ENCODE measurements around the gene EXOC6B. TPM values are rescaled to one million over a fixed set of nuclear protein-coding genes. Genes with fewer than 3 reads are reported as not detected.

EXOC6B gene
- total and polyA plus RNA-seq, 2 of the 8 experiments (the other 6 are each of a cell fraction or from before 2014, with no cell fraction given) = 13.5 to 33.0 TPM

- H3K14ac ChIP-seq (ENCODE audit: insufficient read length) = no peak overlapping the region
- H3K18ac ChIP-seq (ENCODE audit: extremely low read depth, low read length) = no peak overlapping the region
- no peaks in the 10 kb centered on the region for H3K36me3 ChIP-seq (ENCODE audit: control insufficient read depth in 2 of 4, insufficient read depth in 4 of 4, low read length in 3 of 4)
- no peaks in the 10 kb centered on the region for H3K23me2 ChIP-seq (ENCODE audit: low read depth, low read length)
- ChIA-PET POLR2A (ENCODE audit: partially characterized antibody) (no interaction called here), CTCF (ENCODE audit: partially characterized antibody) (no interaction called here)
- no peaks in the 10 kb centered on the region for H3K79me1 ChIP-seq (ENCODE audit: low read depth, low read length)
- DNase-seq (ENCODE audit: low read depth in 1 of 2, low spot score in 2 of 2) = no peak
- H2BK12ac ChIP-seq (ENCODE audit: low read depth, low read length) = no peak overlapping the region
- no peaks in the 10 kb centered on the region; a peak in 1 of 7 replicates for H3K4me1 ChIP-seq (replicated peaks in 1 of 4; ENCODE audit: control insufficient read depth in 3 of 4, insufficient read depth in 4 of 4, low read length in 3 of 4)
- no peak overlapping the region for H2AK5ac ChIP-seq (ENCODE audit: low read depth, low read length)
- H2AFZ ChIP-seq (ENCODE audit: low read length) = no peak overlapping the region
- H3K9me3 ChIP-seq (ENCODE audit: insufficient read depth in 2 of 2, low read depth in 1 of 2, low read length in 1 of 2) = no peaks in the 10 kb centered on the region
- H2BK120ac ChIP-seq (replicated peaks; ENCODE audit: low read depth, low read length) = no peak overlapping the region
- H2BK15ac ChIP-seq (ENCODE audit: low read length) = no peak overlapping the region
- H3K56ac ChIP-seq (replicated peaks; ENCODE audit: insufficient read length, low read depth, low read length) = no peak overlapping the region
- no peak overlapping the region for H3K23ac ChIP-seq (ENCODE audit: insufficient read length)
- no peaks in the 10 kb centered on the region for H3K79me2 ChIP-seq (ENCODE audit: control insufficient read depth in 1 of 2, insufficient read depth in 2 of 2, low read length in 2 of 2)
- H2BK5ac ChIP-seq (ENCODE audit: low read depth, low read length) = no peak overlapping the region
- no peak overlapping the region for H4K5ac ChIP-seq (ENCODE audit: insufficient read length, low read depth, low read length)
- no peak overlapping the region for H3K9ac ChIP-seq (replicated peaks in 1 of 4; ENCODE audit: extremely low read depth in 1 of 4, low read depth in 3 of 4, low read length in 3 of 4)
- no peak overlapping the region for H3K4me3 ChIP-seq (ENCODE audit: extremely low read depth in 1 of 4, insufficient read depth in 2 of 4, low read depth in 3 of 4, low read length in 4 of 4)
- no peak overlapping the region for H3K4ac ChIP-seq (replicated peaks; ENCODE audit: insufficient read length, low read depth, low read length)
- H3K27me3 ChIP-seq (replicated peaks in 1 of 4; ENCODE audit: control insufficient read depth in 3 of 4, extremely low read depth in 1 of 4, insufficient read depth in 3 of 4, low read length in 3 of 4) = no peaks in the 10 kb centered on the region
- no peak overlapping the region for H2BK20ac ChIP-seq (ENCODE audit: low read length)
- no peaks in the 10 kb centered on the region for H4K20me1 ChIP-seq (replicated peaks in 1 of 2; ENCODE audit: control insufficient read depth in 1 of 2, insufficient read depth in 2 of 2, low read length in 2 of 2)
- no peak overlapping the region for H3K4me2 ChIP-seq (ENCODE audit: insufficient read depth in 1 of 2, low read depth in 2 of 2, low read length in 2 of 2)
- H3K27ac ChIP-seq (ENCODE audit: low read depth, low read length) = no peak overlapping the region
- H4K8ac ChIP-seq (ENCODE audit: extremely low read depth, insufficient read depth, low read length) = no peak overlapping the region
- H4K91ac ChIP-seq (replicated peaks; ENCODE audit: insufficient read length, low read length) = no peak overlapping the region
- no peak for FAIRE-seq
- no peak for TF ChIP-seq SIN3A (conservative IDR thresholded peaks at IDR 0.05 in 1 of 2, IDR thresholded peaks at IDR 0.05 in 1 of 2; ENCODE audit: low read depth in 1 of 2, low read length in 2 of 2)
- no peak for TF ChIP-seq SIX5 (IDR thresholded peaks at IDR 0.05; ENCODE audit: low read depth, low read length)
- TF ChIP-seq RXRA (IDR thresholded peaks at IDR 0.05; ENCODE audit: insufficient read depth, low read depth, low read length) = no peak
- no peak for TF ChIP-seq HDAC2 (IDR thresholded peaks at IDR 0.05; ENCODE audit: borderline replicate concordance in 1 of 2, low read depth in 2 of 2, low read length in 2 of 2)
- no peak for TF ChIP-seq SIRT6 (IDR thresholded peaks at IDR 0.05; ENCODE audit: low read length)
- TF ChIP-seq POLR2A (IDR thresholded peaks at IDR 0.05; ENCODE audit: control extremely low read depth in 1 of 2, low read depth in 2 of 2, low read length in 2 of 2) = no peak
- no peak for TF ChIP-seq ASH2L (IDR thresholded peaks at IDR 0.05; ENCODE audit: low read length)
- TF ChIP-seq RFX5 (IDR thresholded peaks at IDR 0.05; ENCODE audit: borderline replicate concordance, low read depth, low read length) = no peak
- TF ChIP-seq TCF12 (IDR thresholded peaks at IDR 0.05; ENCODE audit: low read depth, low read length) = no peak
- WGBS, 2 experiments (ENCODE audit: extremely low coverage in 1 of 2, insufficient coverage in 1 of 2, insufficient read length in 1 of 2, insufficient replicate concordance in 2 of 2, low coverage in 1 of 2, low lambda C conversion rate in 2 of 2, missing lambda C conversion rate in 1 of 2) = 92% methylated on average over 2 of the region's 2 CpGs; no CpG with 5 or more reads in 1 of the 2 experiments
Measured at GRCh38 chr2:72211350-72211749, 614.5 kb downstream of the EXOC6B start.
